ENCODE measurements around the gene PNKP.
"Not testable (repeated sequence)": the region's sequence is repeated elsewhere in the genome, so short reads cannot be mapped to it uniquely, and the experiment has no call there.

PNKP gene

DNA sequence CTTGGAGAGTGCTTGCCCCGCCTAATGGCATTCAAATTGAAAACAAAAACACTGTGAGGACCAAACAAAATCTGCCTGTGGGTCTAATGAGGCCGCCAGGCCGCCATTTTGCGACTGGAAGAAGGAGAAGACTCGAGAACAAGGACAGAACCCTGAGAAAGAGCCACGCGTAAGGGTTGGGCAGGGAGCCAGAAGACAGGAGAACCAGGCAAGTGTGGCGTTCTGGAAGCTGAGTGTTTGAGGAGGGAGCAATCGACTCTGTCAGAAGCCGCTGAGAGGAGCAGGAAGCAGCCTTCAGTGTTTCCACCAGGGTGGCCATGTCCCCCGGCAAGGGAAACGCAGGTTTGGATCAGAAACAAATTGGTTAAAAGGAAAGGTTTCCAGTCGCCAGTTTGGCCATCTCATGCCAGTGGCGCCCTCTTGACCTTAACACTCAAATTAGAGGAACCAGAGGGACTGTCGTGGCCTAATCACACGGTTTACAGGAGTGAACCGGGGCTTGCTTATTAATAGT lies 26.6 kb downstream of the PNKP start:
- no peak for DNase-seq

DNA sequence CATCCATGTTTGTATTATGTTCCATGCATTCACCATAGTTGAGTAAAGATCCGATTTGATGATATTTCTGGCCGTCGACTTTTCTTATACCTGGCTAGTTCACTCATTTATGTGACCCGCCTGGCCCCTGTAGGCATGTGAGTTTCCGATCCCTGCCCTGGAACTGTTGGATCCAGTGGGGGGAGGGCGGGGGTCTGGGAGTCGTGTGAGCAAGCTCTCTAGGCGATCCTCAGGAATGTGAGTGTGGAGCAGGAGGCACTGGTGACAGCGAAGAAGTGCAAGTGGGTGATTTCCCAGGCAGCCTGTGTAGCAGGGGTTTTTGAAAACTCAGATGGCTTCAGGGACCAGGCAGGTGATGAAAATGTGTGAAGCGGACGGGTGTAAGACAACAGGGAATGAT lies 27.1 kb downstream of the PNKP start:
- DNase-seq, result no peak

- DNase-seq, result no peak
Observed at GRCh38 chr19:49839713-49840112, 27.7 kb downstream of the PNKP start.

DNA sequence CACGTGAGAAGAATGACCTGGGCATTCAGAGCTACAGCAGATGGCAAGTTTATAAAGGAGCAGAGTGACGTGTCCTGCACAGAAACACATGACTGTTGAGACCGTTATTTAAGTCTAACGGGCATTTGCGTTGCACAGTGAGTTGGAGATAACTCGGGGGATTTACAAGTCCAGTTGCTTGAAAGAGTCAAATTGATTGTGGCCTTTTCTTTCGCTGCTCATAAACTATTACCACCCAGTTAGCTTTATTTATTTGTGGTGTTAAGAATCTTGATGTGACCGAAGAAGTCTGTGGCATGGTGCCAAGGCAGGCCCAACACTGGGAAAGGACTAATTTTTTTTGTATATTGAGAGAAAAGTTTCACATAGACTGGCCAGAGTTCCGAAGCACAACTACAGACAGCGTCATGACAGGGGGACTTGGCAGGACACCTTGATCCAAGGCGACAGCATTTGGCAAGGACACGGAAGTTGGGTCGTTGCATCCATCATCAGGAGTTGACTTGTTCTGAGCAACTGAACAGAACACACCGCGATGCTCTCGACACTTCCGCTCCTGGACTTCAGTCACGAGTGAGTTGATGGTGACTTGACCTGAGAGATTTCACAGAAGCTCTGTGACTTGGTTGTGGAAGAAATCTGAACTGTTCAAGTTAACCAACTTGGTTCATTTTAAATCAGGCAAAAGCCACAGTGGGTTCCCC lies 28.3 kb downstream of the PNKP start:
- no peak for DNase-seq

DNA sequence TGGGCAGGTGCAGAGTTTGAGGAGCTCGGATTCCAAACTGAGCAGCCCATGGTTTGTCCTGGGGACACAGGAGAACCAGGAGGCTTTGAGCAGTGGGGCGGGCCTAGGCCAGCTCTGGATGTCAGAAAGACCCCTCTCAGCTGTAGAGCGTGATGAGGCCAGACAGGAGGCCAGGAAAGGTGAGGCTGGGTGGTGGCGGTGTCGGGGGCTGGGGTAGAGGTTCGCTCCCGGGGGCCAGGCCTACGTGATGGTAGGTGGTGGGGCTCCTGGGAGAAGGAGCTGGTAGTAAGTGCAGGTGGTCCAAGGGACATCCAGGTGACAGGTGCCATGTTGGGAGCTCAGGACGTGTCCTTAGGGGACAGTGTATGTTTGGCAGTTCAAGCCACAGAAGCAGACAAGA lies 30.0 kb downstream of the PNKP start:
- DNase-seq, result no peak

DNA sequence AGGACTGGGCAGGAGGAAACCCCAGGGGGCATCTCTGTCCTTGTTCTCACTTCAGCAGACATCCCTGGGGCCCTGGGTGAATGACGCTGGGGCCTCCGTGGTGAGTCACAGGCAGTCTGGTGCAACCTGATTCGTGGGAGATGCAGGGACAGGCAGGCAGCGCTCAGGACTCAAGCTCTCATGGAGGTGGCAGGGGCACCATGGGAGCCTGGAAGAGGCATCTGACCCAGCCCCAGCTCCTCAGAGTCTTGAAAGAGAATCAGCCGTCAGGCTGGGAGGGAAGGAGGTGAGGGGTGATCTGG lies 30.4 kb downstream of the PNKP start:
- no peak for DNase-seq

- DNase-seq, result no peak
Observed at GRCh38 chr19:49836176-49837008, 31.0 kb downstream of the PNKP start.

DNA sequence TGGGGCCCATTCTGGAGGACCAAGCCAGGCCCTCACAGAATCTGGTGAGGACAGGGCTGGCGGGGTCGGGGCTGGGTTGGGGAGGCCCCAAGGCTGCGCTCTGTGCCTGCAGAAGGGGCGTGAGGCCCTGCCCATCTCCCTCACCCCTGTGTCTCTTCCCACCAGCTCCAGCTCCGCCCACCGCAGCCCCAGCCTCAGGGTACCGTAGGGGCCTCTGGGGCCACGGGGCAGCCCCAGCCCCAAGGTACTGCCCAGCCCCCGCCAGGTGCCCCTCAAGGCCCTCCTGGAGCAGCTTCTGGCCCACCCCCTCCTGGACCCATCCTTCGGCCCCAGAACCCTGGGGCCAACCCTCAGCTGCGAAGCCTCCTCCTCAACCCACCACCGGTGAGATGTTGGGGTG lies 31.8 kb downstream of the PNKP start:
- no peak for DNase-seq

DNA sequence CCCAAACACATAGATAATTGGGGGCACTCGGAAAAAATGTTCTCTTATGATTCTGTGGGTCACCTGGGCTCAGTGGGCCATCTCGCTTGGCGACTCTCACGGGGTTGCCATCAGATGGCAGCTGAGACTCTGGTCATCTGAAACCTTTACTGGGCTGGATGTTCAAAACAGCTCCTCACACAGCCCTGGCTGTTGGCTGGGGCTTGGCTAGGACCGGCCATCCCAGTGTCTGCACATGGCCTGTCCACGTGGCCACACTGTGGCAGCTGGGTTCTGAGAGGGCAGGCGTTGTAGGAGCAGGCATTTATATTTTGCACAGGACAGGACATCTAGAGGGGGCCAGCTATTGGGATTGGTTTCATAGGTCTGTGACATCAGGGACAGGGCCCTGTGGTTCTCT lies 33.8 kb downstream of the PNKP start:
- no peak for DNase-seq

GRCh38 chr19:49832556-49832955 lies 34.8 kb downstream of the PNKP start:
- no peak for DNase-seq

- no peak for DNase-seq
Observed at GRCh38 chr19:49831592-49831991, 35.8 kb downstream of the PNKP start.

DNA sequence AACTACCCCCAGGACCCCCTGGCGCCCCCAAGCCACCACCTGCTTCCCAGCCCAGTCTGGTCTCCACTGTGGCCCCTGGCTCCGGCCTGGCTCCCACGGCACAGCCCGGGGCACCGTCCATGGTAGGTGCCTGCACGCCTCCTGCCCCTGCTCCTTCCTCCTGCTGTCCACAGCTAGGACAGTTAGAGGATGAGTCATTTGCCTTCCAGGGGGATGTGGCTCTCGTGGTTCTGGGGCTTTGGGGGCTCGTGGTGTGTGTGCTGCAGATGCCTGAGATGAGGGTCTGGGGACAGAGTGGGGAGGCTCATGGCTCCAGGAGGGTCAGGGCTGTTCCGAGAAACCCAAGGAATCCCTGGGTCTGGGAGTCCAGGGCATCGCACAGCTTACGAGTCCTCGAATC lies 36.6 kb downstream of the PNKP start:
- no peak for DNase-seq

DNA sequence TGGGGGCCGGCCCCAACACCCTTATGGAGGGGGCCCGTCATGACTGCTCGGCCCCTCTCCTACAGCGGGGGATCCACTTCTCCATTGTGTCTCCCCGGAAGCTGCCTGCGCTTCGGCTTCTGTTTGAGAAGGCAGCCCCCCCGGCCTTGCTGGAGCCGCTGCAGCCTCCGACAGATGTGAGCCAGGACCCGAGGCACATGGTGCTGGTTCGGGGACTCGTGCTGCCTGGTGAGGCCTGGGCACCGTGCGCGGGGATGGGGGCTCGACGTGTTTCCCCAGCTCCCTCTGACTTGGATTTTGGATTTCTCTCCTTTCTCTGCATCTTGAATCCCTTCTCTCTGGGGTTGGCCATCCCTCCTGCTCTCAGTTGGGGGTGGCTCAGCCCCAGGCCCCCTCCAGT lies 37.7 kb downstream of the PNKP start:
- DNase-seq, result no peak

- no peak for DNase-seq
Observed at GRCh38 chr19:49829200-49829599, 38.2 kb downstream of the PNKP start.

GRCh38 chr19:49827034-49827433 lies 40.3 kb downstream of the PNKP start:
- no peak for DNase-seq

GRCh38 chr19:49824662-49825061 lies 42.7 kb downstream of the PNKP start:
- DNase-seq, result no peak

DNA sequence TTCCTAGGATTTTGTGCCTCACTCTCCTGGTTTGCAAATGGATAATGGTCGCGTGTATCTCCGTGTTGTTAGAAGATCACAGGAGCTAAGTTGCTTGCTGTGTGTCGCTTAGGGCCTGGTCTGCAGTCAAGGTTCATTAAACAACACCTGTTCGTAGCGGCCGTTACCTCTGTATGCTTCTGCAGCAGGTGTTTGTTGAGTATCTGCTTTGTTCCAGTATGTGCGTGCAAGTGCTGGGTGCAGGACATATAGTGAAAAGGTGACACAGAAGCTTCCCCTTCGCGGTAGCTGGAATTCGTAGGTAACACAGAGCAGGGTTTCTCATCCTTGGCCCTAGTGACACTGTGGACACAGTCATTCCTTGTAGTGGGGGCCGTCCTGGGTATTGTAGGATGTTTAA lies 43.9 kb downstream of the PNKP start:
- peak; percentile 84 for DNase-seq

DNA sequence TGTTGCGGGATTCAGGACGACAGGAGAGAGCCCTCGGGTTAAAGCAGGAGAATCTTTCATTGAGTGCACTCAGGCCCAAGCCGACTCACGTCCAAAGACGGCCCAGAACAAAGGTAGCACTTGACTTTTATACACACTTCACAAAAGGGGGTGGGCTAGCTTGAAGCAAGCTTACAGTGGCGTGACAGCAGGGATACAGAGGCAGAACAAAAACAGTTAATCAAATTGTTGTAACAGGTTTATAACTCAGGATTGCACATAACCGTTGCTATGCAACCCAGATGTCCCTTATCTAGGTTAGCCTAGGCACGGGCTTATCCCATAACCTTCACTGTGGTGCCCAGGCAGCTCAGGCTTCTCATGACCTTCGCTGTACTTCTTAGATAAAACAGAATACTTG lies 47.3 kb downstream of the PNKP start:
- peak; percentile 76 for DNase-seq

DNA sequence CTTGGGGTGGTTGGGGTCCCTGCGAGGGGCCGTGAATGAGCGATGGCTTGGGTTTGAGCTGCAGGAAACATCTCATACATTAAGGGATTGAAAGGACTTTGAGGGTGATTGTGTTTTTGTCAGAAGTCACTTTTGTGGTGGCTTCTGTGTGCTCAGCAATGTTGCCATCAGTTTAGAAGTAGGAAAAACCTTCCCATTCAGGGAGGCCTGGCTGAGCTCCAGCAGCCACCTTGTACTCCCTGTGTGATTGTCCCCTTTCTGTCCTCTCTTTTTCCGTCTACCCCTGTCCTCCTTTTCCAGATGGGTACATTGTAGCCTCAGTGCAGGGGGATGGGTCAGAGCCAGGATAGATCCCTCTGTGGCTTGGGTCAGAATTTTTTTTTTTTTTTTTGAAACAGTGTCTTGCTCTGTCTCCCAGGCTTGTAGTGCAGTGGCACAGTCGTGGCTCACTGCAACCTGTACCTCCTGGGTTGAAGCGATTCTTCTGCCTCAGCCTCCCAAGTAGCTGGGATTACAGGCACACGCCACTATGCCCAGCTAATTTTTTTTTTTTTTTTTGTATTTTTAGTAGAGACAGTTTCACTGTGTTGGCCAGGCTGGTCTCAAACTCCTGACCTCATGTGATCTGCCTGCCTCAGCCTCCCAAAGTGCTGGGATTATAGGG lies 47.8 kb downstream of the PNKP start:
- DNase-seq, result not testable (repeated sequence)

GRCh38 chr19:49818649-49819370 lies 48.6 kb downstream of the PNKP start:
- no peak for DNase-seq

GRCh38 chr19:49817964-49818648 lies 49.3 kb downstream of the PNKP start, which contains the start of gene MED25:
MED25 (plus strand) TSS chr19:49818289; CDS start chr19:49818342, 53 bp downstream.
- DNase-seq, result peak; percentile 32

GRCh38 chr19:49816590-49816989 lies 50.8 kb downstream of the PNKP start:
- no peak for DNase-seq

DNA sequence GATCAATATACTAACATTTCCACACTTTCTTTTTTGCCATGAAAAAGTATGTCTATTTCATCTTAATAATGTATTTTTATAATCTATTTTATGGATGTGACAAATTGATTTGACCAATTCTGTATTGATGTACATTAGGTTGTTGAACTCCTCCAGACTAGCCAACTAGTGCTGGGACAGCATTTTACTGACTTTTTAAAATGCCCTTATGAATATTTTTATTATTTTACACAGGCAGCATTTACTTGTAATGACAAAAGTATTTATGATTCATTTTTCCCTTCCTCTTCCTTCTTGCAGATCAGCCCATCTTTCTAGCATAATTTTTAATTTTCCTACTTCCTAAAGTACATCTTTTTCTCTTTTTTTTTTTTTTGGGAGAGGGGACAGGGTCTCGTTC lies 53.4 kb downstream of the PNKP start:
- DNase-seq, result no peak
